GM21717 (cell line): ENCODE results near the gene PRKG1.
"Not testable (repeated sequence)": the region's sequence is repeated elsewhere in the genome, so short reads cannot be mapped to it uniquely, and the experiment has no call there.

Experiments used
- ATAC-seq: cut with Tn5 transposase; IDR thresholded peaks from one replicate; pipeline ENCODE4 v1.9.1; 2021; ENCODE audit warnings: mild to moderate bottlenecking, moderate library complexity; ENCODE audit not compliant: unreplicated experiment

The PRKG1 gene

GRCh38 chr10:51567271-51567670 is 493.0 kb downstream of the PRKG1 start:
- ATAC-seq = no peak

- no peak for ATAC-seq
These were observed 495.2 kb downstream of the PRKG1 start for GRCh38 chr10:51569467-51569866.

GRCh38 chr10:51574248-51575048 is 500.2 kb downstream of the PRKG1 start:
- no peak for ATAC-seq

GRCh38 chr10:51581196-51581595 is 506.9 kb downstream of the PRKG1 start:
- not testable (repeated sequence) for ATAC-seq

GRCh38 chr10:51583976-51584375 is 509.7 kb downstream of the PRKG1 start:
- no peak for ATAC-seq

GRCh38 chr10:51585742-51586141 is 511.5 kb downstream of the PRKG1 start:
- ATAC-seq = no peak

GRCh38 chr10:51588984-51589383 is 514.7 kb downstream of the PRKG1 start:
- ATAC-seq = no peak

GRCh38 chr10:51590818-51591217 is 516.5 kb downstream of the PRKG1 start:
- ATAC-seq = no peak

- ATAC-seq = no peak
These were observed 522.4 kb downstream of the PRKG1 start for GRCh38 chr10:51596695-51597094.

GRCh38 chr10:51599647-51600046 is 525.4 kb downstream of the PRKG1 start:
- no peak for ATAC-seq

GRCh38 chr10:51602326-51602725 is 528.0 kb downstream of the PRKG1 start:
- no peak for ATAC-seq

GRCh38 chr10:51604579-51604978 is 530.3 kb downstream of the PRKG1 start:
- ATAC-seq = no peak

GRCh38 chr10:51606825-51607462 is 532.7 kb downstream of the PRKG1 start:
- no peak for ATAC-seq

GRCh38 chr10:51607463-51607835 is 533.2 kb downstream of the PRKG1 start:
- no peak for ATAC-seq

- ATAC-seq = no peak
These were observed 533.9 kb downstream of the PRKG1 start for GRCh38 chr10:51608211-51608610.

GRCh38 chr10:51615764-51616298 is 541.5 kb downstream of the PRKG1 start:
- ATAC-seq = no peak

GRCh38 chr10:51617576-51618235 is 543.4 kb downstream of the PRKG1 start:
- ATAC-seq = no peak

GRCh38 chr10:51619365-51619764 is 545.1 kb downstream of the PRKG1 start:
- no peak for ATAC-seq

GRCh38 chr10:51620131-51620530 is 545.8 kb downstream of the PRKG1 start:
- ATAC-seq = peak; percentile 70

- no peak for ATAC-seq
These were observed 549.7 kb downstream of the PRKG1 start for GRCh38 chr10:51624013-51624412.

GRCh38 chr10:51629934-51630639 is 555.8 kb downstream of the PRKG1 start:
- ATAC-seq = no peak
